CD4-positive, alpha-beta T cell treated with Interleukin-15 for 1 hour (primary cell): Measurements from ENCODE around the gene SEPTIN2.
"Not testable (repeated sequence)": the region's sequence is repeated elsewhere in the genome, so short reads cannot be mapped to it uniquely, and the experiment has no call there.

Source experiments
- DNase-seq: peaks from one replicate; pipeline ENCODE4 v3.0.0-alpha.2; 2020

The SEPTIN2 gene

DNA sequence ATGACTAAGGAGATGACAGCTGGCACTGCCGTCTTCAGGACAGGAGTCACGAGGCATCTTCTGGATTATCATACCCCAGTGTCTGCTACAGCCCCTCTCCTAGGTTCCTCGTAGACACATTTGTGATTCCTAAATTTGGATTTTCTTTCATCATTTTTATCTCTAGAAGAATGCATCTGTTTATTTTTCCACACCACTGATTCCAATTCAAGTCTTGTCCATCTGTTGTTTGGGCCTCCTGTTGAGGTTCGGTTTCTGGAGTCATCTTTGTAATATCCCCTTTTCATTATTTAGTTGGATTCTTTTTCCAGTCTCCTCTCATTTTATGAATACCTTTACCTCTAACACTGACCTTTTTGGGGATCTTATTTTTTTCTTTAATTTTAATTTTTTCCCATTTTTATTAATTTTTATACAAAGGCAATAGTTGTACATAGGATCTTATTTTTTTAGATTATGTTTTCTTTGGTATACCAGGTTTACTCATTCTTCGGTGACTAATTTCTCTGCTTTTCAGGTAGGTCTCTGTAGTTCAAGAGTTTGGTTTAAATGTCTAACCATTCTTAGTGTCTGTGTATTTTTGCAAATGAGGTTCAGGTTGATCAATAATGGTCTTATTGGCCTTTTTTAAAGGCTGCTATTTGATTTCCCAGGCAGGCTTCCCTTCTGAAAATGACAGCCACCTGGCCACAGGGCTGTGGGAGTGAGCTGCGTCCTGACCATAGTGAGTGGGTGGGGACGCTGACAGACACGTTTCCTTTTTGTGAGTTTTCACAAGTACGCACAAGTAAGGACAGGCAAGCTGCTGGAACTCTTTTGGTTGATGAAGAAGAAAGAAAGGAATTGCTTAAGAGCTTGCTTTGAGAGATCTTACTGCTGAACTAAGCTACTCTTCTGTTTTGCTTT is 74.8 kb downstream of the SEPTIN2 start:
- DNase-seq = no peak

DNA sequence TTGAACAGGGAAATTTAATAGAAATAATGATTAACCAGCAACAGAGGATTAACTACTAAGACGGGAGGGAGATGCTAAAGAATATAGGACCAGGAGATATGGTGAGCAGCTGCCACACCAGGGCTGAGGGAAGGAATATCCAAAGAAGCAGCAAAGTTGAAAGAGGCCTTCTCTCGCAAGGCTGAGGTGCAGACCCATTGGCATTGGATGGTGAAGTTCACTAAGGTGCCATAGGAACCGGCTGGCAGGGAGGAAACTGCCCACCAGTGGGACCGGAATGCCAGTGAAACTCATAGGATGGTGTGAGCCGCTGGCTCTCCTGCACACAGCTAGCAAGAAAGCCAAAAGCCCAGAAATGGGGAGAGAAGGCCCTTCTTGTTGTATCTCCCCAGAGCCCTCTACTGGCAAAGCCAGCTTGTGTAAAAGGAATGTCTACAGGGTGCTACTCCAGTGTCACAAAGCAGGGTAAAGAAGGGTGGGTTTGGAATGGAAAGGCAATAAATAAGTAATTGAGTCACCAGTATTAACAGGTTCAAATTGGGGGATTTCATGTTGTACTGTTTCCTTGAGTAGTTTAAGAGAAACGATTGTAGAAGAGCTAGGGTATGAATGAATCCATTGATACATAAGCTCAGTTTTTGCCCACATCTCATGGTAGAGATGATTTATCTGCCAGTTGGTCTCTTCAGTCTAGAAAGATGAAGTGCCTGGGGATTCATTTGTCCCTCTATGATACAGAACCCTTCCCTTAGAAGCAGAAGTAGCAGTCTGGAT is 76.4 kb downstream of the SEPTIN2 start:
- DNase-seq = no peak

DNA sequence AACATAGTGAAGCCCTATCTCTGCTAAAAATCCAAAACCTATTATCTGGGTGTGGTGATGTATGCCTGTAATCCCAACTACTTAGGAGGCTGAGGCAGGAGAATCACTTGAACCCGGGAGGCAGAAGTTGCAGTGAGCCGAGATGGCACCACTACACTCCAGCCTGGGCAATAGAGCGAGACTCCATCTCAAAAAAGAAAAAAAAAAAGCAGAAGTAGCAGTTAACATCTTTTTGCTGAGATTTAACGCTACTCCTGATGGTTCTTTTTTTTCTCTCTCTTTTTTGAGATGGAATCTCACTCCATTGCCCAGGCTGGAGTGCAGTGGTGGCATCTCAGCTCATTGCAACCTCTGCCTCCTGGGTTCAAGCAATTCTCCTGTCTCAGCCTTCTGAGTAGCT is 77.0 kb downstream of the SEPTIN2 start:
- DNase-seq = not testable (repeated sequence)

DNA sequence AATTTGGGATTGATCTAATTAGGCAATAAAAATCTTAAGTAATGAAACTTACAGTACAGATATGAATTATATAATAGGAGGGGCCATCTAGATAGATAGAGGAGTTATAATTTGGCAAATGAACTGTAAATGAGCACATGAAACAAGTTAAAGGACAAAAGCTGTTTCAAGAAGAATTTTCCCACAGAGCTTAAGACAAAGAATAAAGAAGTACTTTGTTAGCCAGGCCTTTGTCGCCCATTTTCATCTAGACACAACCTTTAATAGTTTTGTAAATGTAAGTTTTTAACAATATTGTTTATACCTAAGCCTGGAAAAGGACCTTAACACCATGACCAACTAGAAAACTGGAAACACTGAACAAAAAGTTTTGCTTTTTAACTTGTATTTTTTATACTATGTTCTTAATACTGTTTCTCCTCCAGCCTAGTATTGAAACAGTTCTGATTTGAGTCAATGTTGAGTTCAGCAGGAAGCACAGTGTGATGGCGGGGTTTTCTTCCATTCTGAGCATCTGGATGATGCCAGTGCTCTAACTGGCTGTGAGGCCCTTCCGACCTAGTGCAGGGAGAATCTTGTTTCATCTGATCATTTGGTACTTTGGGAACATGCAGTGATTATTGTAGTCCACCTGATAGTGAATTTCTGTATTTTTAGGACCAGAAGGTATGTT is 77.9 kb downstream of the SEPTIN2 start:
- DNase-seq = no peak

DNA sequence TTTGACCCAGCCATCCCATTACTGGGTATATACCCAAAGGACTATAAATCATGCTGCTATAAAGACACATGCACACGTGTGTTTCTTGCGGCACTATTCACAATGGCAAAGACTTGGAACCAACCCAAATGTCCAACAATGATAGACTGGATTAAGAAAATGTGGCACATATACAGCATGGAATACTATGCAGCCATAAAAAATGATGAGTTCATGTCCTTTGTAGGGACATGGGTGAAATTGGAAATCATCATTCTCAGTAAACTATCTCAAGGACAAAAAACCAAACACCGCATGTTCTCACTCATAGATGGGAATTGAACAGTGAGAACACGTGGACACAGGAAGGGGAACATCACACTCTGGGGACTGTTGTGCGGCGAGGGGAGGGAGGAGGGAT is 81.1 kb downstream of the SEPTIN2 start:
- not testable (repeated sequence) for DNase-seq

DNA sequence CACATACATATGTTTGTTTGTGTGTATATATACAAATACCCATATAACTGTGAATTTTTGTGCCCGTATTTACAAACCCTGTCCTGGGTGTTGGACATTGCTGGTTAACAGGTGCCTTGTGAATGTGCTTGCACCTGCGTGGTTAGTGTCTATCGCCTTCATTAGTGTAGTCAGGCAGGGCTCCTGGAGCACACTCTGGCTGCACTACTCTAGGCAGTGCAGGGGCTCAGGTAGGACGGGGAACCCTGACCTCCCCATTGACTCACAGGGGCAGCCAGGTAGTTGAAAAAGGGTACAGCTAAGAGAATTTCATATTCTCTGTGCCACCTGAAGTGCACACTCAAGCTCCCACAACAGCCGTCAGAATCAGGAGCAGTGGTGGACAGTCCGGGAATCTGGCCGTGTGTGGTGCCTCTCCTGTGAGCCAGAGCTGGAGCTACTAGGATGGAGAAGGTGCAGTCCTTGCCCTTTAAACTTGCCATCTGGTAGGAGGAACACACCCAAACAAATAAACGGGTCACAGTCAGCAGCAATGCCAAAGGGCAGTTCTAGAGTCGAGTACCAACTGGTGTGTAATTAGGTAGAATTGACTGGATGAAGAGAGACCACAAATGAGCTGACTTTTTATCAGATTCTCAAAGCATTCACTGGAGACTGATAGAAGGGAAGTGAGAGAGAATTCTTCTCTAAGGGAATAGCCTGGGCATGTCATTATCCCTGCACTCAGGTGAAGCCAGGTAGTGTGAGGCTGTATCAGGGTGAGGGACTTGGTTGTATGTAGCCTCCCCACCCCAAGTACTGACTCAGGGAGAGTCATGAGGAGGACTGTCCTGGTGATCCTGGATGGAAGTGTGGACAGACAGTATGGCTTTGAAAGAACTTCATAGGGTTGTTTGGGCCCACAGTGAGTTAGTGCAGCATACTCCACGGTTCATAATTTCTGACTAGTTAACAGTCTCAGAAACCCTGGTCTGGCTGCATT is 84.5 kb downstream of the SEPTIN2 start:
- DNase-seq = no peak
